ENCODE results near the gene CCDC3.

Gene CCDC3

GRCh38 chr10:12969951-12970350 is 31.6 kb downstream of the CCDC3 start:
- Histone ChIP-seq H2AFZ (ENCODE audit: low read depth, low read length, severe bottlenecking) (no peak overlapping the region), H3K79me2 (ENCODE audit: insufficient read depth, low read length) (no peaks in the 10 kb centered on the region), H4K20me1 (ENCODE audit: low read depth, low read length) (no peaks in the 10 kb centered on the region), H3K9me3 (ENCODE audit: insufficient read depth, low read length) (no peaks in the 10 kb centered on the region), H3K9me2 (replicated peaks; ENCODE audit: insufficient read depth, low read length) (no peaks in the 10 kb centered on the region), H3K9ac (ENCODE audit: low read length) (no peak overlapping the region), H3F3A (ENCODE audit: insufficient read depth) (no peaks in the 10 kb centered on the region), H3K27ac (ENCODE audit: low read depth, low read length) (no peak overlapping the region), H3K27me3 (ENCODE audit: low read length) (no peaks in the 10 kb centered on the region), H3K4me3 (ENCODE audit: insufficient read depth, low read length, poor library complexity, severe bottlenecking) (no peak overlapping the region), H3K4me2 (ENCODE audit: low read depth, low read length, poor library complexity, severe bottlenecking) (no peak overlapping the region), H3K36me3 (ENCODE audit: low read length) (no peaks in the 10 kb centered on the region)
- TF ChIP-seq EZH2phosphoT487 (conservative IDR thresholded peaks at IDR 0.05; ENCODE audit: low read length) (no peak), CTCF (IDR thresholded peaks at IDR 0.05; ENCODE audit: insufficient read depth, low read length, poor library complexity, severe bottlenecking) (no peak)

GRCh38 chr10:12966067-12966466 is 35.4 kb downstream of the CCDC3 start:
- Histone ChIP-seq H3K9me2 (replicated peaks; ENCODE audit: insufficient read depth, low read length) (no peaks in the 10 kb centered on the region), H3K9me3 (ENCODE audit: insufficient read depth, low read length) (no peaks in the 10 kb centered on the region), H3K27ac (ENCODE audit: low read depth, low read length) (no peak overlapping the region), H3K27me3 (ENCODE audit: low read length) (no peaks in the 10 kb centered on the region), H3K79me2 (ENCODE audit: insufficient read depth, low read length) (no peaks in the 10 kb centered on the region), H3K9ac (ENCODE audit: low read length) (no peak overlapping the region), H3K36me3 (ENCODE audit: low read length) (no peaks in the 10 kb centered on the region), H4K20me1 (ENCODE audit: low read depth, low read length) (no peaks in the 10 kb centered on the region), H3K4me3 (ENCODE audit: insufficient read depth, low read length, poor library complexity, severe bottlenecking) (no peak overlapping the region), H3F3A (ENCODE audit: insufficient read depth) (no peaks in the 10 kb centered on the region), H2AFZ (ENCODE audit: low read depth, low read length, severe bottlenecking) (no peak overlapping the region), H3K4me2 (ENCODE audit: low read depth, low read length, poor library complexity, severe bottlenecking) (no peak overlapping the region)
- TF ChIP-seq EZH2phosphoT487 (conservative IDR thresholded peaks at IDR 0.05; ENCODE audit: low read length) (no peak), CTCF (IDR thresholded peaks at IDR 0.05; ENCODE audit: insufficient read depth, low read length, poor library complexity, severe bottlenecking) (no peak)

GRCh38 chr10:12965571-12965970 is 35.9 kb downstream of the CCDC3 start:
- H3K36me3 ChIP-seq (ENCODE audit: low read length) = no peaks in the 10 kb centered on the region
- H3K27ac ChIP-seq (ENCODE audit: low read depth, low read length) = no peak overlapping the region
- no peaks in the 10 kb centered on the region for H3K79me2 ChIP-seq (ENCODE audit: insufficient read depth, low read length)
- no peaks in the 10 kb centered on the region for H4K20me1 ChIP-seq (ENCODE audit: low read depth, low read length)
- no peak overlapping the region for H3K4me2 ChIP-seq (ENCODE audit: low read depth, low read length, poor library complexity, severe bottlenecking)
- no peak overlapping the region for H3K4me3 ChIP-seq (ENCODE audit: insufficient read depth, low read length, poor library complexity, severe bottlenecking)
- H3F3A ChIP-seq (ENCODE audit: insufficient read depth) = no peaks in the 10 kb centered on the region
- H3K9ac ChIP-seq (ENCODE audit: low read length) = no peak overlapping the region
- H3K9me3 ChIP-seq (ENCODE audit: insufficient read depth, low read length) = no peaks in the 10 kb centered on the region
- H3K9me2 ChIP-seq (replicated peaks; ENCODE audit: insufficient read depth, low read length) = no peaks in the 10 kb centered on the region
- TF ChIP-seq EZH2phosphoT487 (conservative IDR thresholded peaks at IDR 0.05; ENCODE audit: low read length) (no peak), CTCF (IDR thresholded peaks at IDR 0.05; ENCODE audit: insufficient read depth, low read length, poor library complexity, severe bottlenecking) (no peak)
- no peak overlapping the region for H2AFZ ChIP-seq (ENCODE audit: low read depth, low read length, severe bottlenecking)
- no peaks in the 10 kb centered on the region for H3K27me3 ChIP-seq (ENCODE audit: low read length)
